SK-N-SH (cell line): Measurements from ENCODE around the gene PLAC1. TPM values are rescaled to one million over a fixed set of nuclear protein-coding genes. Genes with fewer than 3 reads are reported as not detected.

Experiments used
- CTCF ChIA-PET: fragments of 300-600, 350-600 bp; formaldehyde crosslinking; extraction: SDS; loops from one replicate; lab custom pipeline; 2021; lab: Yijun Ruan, JAX
- POLR2A ChIA-PET: fragments of 350-600 bp; sonication (Branson Sonifier 250); formaldehyde crosslinking; extraction: SDS; loops from one replicate; lab custom pipeline; 2020; ENCODE audit warnings: antibody characterized with exemption, inconsistent platforms; lab: Yijun Ruan, JAX
- DNase-seq: peaks from one replicate; pipeline ENCODE4 v3.0.0; 2012
- H2AFZ ChIP-seq: fragments of 200-600 bp; sonication (generic); 2 replicates; pipeline ENCODE4 v1.8.1; 2016; ENCODE audit warnings: antibody characterized with exemption, mild to moderate bottlenecking, low read depth
- H3F3A ChIP-seq: fragments of 200-600 bp; sonication (generic); replicated peaks from 2 replicates; pipeline ENCODE3; 2016; ENCODE audit warnings: antibody characterized with exemption, mild to moderate bottlenecking; ENCODE audit not compliant: insufficient read depth
- H3K27ac ChIP-seq, 2 experiments: fragments of 200-500 bp in 1 of 2; fragments of 200-600 bp in 1 of 2; sonication (Bioruptor generic) in 1 of 2; sonication (generic), shearing (Covaris generic) in 1 of 2; 2 replicates each; pipeline versions ENCODE4 v1.5.1 to v1.6.1; 2014 to 2016; ENCODE audit warnings: low read depth in 2 of 2, inconsistent platforms in 1 of 2, low read length in 1 of 2, mild to moderate bottlenecking in 1 of 2, mixed read lengths in 1 of 2
- H3K27me3 ChIP-seq: fragments of 200-600 bp; sonication (generic), shearing (Covaris generic); 2 replicates; pipeline ENCODE4 v1.6.1; 2016; ENCODE audit warnings: mixed run types; ENCODE audit not compliant: insufficient read depth
- H3K36me3 ChIP-seq, 2 experiments: fragments of 200-500 bp in 1 of 2; fragments of 200-600 bp in 1 of 2; sonication (Bioruptor generic) in 1 of 2; sonication (generic) in 1 of 2; replicated peaks in 1 of 2; 2 replicates each; pipeline versions ENCODE3 to v1.5.1; 2014 to 2016; ENCODE audit warnings: low read length in 1 of 2, mild to moderate bottlenecking in 1 of 2; ENCODE audit not compliant: insufficient read depth in 2 of 2, control insufficient read depth in 1 of 2
- H3K4me1 ChIP-seq, 2 experiments: fragments of 200-500 bp in 1 of 2; fragments of 200-600 bp in 1 of 2; sonication (Bioruptor generic) in 1 of 2; sonication (generic), shearing (Covaris generic) in 1 of 2; 2 replicates each; pipeline versions ENCODE4 v1.5.1 to v1.6.1; 2014 to 2016; ENCODE audit warnings: low read depth in 1 of 2, low read length in 1 of 2, mixed run types in 1 of 2; ENCODE audit not compliant: insufficient read depth in 2 of 2, control insufficient read depth in 1 of 2
- H3K4me2 ChIP-seq: fragments of 200-600 bp; sonication (generic), shearing (Covaris generic); 2 replicates; pipeline ENCODE4 v1.6.1; 2017; ENCODE audit warnings: mixed run types
- H3K4me3 ChIP-seq, 2 experiments: fragments of 200-500 bp in 1 of 2; fragments of 200-600 bp in 1 of 2; sonication (Bioruptor generic) in 1 of 2; sonication (generic), shearing (Covaris generic) in 1 of 2; 2 replicates each; pipeline versions ENCODE4 v1.5.1 to v1.8.1; 2014 to 2016; ENCODE audit warnings: low read depth in 2 of 2, inconsistent platforms in 1 of 2, low read length in 1 of 2, mild to moderate bottlenecking in 1 of 2, mixed read lengths in 1 of 2, moderate library complexity in 1 of 2
- H3K79me2 ChIP-seq: fragments of 200-600 bp; sonication (generic); 2 replicates; pipeline ENCODE4 v1.8.1; 2017; ENCODE audit warnings: mild to moderate bottlenecking; ENCODE audit not compliant: insufficient read depth
- H3K9ac ChIP-seq: fragments of 200-600 bp; sonication (generic); 2 replicates; pipeline ENCODE4 v1.6.1; 2017; ENCODE audit warnings: mixed run types
- H3K9me2 ChIP-seq: fragments of 200-600 bp; sonication (generic); 2 replicates; pipeline ENCODE4 v1.6.1; 2017; ENCODE audit warnings: mixed run types
- H3K9me3 ChIP-seq: fragments of 200-600 bp; sonication (generic); 2 replicates; pipeline ENCODE4 v1.6.1; 2017; ENCODE audit warnings: mixed run types, mild to moderate bottlenecking, moderate library complexity
- H4K20me1 ChIP-seq: fragments of 200-600 bp; sonication (generic); 2 replicates; pipeline ENCODE4 v1.6.1; 2017; ENCODE audit warnings: mild to moderate bottlenecking, mixed run types; ENCODE audit not compliant: insufficient read depth
- CHD2 ChIP-seq: fragments of 150-350 bp; IDR thresholded peaks from 2 replicates; pipeline ENCODE4 v1.6.1; 2018; ENCODE audit warnings: low read length; ENCODE audit not compliant: partially characterized antibody
- FOSL2 ChIP-seq: IDR thresholded peaks from 2 replicates; pipeline ENCODE4 v1.4.0; 2012; ENCODE audit warnings: low read depth, mild to moderate bottlenecking, moderate library complexity, borderline replicate concordance
- FOXJ3 ChIP-seq: sonication (generic); formaldehyde crosslinking; IDR thresholded peaks from 2 replicates; pipeline ENCODE4 v1.5.1; 2020; ENCODE audit warnings: mild to moderate bottlenecking, missing genetic modification reagents
- GATA2 ChIP-seq: sonication (generic); formaldehyde crosslinking; IDR thresholded peaks from 2 replicates; pipeline ENCODE4 v1.5.0; 2020; ENCODE audit warnings: mild to moderate bottlenecking, missing genetic modification reagents
- MXI1 ChIP-seq: IDR thresholded peaks from 2 replicates; pipeline ENCODE4 v1.6.1; 2012; ENCODE audit warnings: mild to moderate bottlenecking, low read depth, low read length, improper control_type of control experiment
- NRF1 ChIP-seq: IDR thresholded peaks from 2 replicates; pipeline ENCODE4 v1.6.1; 2012; ENCODE audit warnings: low read depth, mild to moderate bottlenecking, low read length
- POLR2AphosphoS5 ChIP-seq: IDR thresholded peaks from 2 replicates; pipeline ENCODE4 v1.6.1; 2012; ENCODE audit warnings: low read depth, low read length
- SMC3 ChIP-seq: IDR thresholded peaks from 2 replicates; pipeline ENCODE4 v1.6.1; 2012; ENCODE audit warnings: low read depth, low read length, improper control_type of control experiment
- TCF12 ChIP-seq: IDR thresholded peaks from 2 replicates; pipeline ENCODE4 v1.4.0; 2012
- WGBS: methylation state at CpG from one replicate; pipeline ENCODE4 v1.1.6; 2017; ENCODE audit warnings: low lambda C conversion rate; 5-methylcytosine and 5-hydroxymethylcytosine counted together
- polyA plus RNA-seq, 3 experiments: library from polyadenylated mRNA; depleted of rRNA; stranded (reverse); fragments of >200 nt; gene quantifications; 2 replicates each; pipeline ENCODE4 v1.2.3, GENCODE V29; 2012
- TF ChIP-seq, protein P1 (sequence below): fragments of 200-600 bp; sonication (generic); IDR thresholded peaks from 2 replicates; pipeline ENCODE4 v1.6.1; 2017; ENCODE audit warnings: antibody characterized with exemption, mild to moderate bottlenecking, moderate library complexity

Gene PLAC1
- polyA plus RNA-seq, 1 of the 3 experiments (the other 2 are of a cell fraction): 50.9 TPM

DNA sequence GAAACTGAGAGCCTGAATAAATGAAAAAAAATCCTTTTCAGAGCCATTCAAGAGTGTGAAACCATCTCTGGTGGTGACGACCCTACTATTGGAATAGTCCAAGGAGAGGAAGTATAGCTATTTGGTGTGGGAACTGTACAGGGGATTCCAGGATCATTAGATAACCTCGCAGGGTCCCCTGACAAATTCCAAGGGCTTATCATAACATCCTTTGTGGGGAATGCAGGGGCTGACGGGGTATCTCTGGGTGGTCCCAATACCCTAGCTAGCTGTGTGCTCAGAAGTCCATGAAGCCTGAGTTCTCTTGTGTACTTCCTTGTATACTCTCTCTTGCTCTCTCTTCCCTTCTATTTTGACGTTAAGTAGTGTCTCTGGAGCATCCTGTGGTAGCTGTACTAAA, 13.8 kb upstream of the PLAC1 start:
- ChIA-PET POLR2A (no interaction called here), CTCF (no interaction called here)
- Histone ChIP-seq H3K79me2 (no peaks in the 10 kb centered on the region), H3K4me1 (peaks cover 10 to 28% of the 10 kb centered on the region in 2 experiments; a peak in 3 of 4 replicates), H3K9ac (no peak overlapping the region), H3K9me2 (no peaks in the 10 kb centered on the region), H3K27me3 (no peaks in the 10 kb centered on the region), H3K4me2 (no peak overlapping the region), H3K4me3 (no peak overlapping the region), H4K20me1 (no peaks in the 10 kb centered on the region), H3F3A (peaks cover 32% of the 10 kb centered on the region), H3K9me3 (no peaks in the 10 kb centered on the region), H3K27ac (peak overlapping the region; percentile 91 to 99; a peak in 3 of 4 replicates), H3K36me3 (no peaks in the 10 kb centered on the region), H2AFZ (no peak overlapping the region)
- no peak for TF ChIP-seq SMC3
- no peak for TF ChIP-seq CHD2
- no peak for TF ChIP-seq FOSL2
- TF ChIP-seq FOXJ3 (CRISPR knock-in tag): no peak
- no peak for TF ChIP-seq TCF12
- TF ChIP-seq, protein P1, sequence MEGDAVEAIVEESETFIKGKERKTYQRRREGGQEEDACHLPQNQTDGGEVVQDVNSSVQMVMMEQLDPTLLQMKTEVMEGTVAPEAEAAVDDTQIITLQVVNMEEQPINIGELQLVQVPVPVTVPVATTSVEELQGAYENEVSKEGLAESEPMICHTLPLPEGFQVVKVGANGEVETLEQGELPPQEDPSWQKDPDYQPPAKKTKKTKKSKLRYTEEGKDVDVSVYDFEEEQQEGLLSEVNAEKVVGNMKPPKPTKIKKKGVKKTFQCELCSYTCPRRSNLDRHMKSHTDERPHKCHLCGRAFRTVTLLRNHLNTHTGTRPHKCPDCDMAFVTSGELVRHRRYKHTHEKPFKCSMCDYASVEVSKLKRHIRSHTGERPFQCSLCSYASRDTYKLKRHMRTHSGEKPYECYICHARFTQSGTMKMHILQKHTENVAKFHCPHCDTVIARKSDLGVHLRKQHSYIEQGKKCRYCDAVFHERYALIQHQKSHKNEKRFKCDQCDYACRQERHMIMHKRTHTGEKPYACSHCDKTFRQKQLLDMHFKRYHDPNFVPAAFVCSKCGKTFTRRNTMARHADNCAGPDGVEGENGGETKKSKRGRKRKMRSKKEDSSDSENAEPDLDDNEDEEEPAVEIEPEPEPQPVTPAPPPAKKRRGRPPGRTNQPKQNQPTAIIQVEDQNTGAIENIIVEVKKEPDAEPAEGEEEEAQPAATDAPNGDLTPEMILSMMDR: no peak
- 91% methylated on average over 4 of the region's 4 CpGs for WGBS
- DNase-seq: no peak

DNA sequence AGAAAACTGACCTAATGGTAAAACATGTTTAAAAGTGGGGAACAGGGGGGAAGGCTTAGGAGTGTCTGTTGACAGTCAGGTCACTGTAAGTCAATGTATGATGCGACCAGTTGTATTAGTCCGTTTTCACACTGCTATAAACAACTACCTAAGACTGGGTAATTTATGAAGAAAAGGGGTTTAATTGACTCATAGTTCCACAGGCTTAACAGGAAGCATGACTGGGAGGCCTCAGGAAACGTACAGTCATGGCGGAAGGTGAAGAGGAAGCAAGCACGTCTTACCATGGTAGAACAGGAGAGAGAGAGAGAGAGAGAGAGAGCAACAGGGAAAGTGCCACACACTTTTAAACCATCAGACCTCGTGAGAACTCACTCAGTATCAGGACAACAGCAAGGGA, 13.0 kb upstream of the PLAC1 start:
- POLR2A ChIA-PET: no interaction called here
- TF ChIP-seq, protein P1: no peak
- no peak for TF ChIP-seq NRF1
- no peak for TF ChIP-seq MXI1
- no peak for TF ChIP-seq SMC3
- TF ChIP-seq GATA2: no peak
- no peak for TF ChIP-seq POLR2AphosphoS5
- TF ChIP-seq, all 33 proteins: peak for 0
- Histone ChIP-seq H4K20me1 (no peaks in the 10 kb centered on the region), H3K4me2 (peak overlapping the region; percentile 80; the same call in 1 of the 2 replicates), H3F3A (peaks cover 32% of the 10 kb centered on the region), H3K9ac (peak overlapping the region; percentile 70), H3K27ac (peak overlapping the region; percentile 91 to 99; a peak in 3 of 4 replicates), H3K9me3 (no peaks in the 10 kb centered on the region), H3K4me1 (peaks cover 9 to 26% of the 10 kb centered on the region in 2 experiments; a peak in 3 of 4 replicates), H3K27me3 (no peaks in the 10 kb centered on the region), H2AFZ (0 out of 2 replicates have a peak overlapping the region, but pooled peaks have one; percentile 45), H3K36me3 (no peaks in the 10 kb centered on the region), H3K9me2 (no peaks in the 10 kb centered on the region), H3K4me3 (no peak overlapping the region), H3K79me2 (no peaks in the 10 kb centered on the region)
- DNase-seq: no peak
- CTCF ChIA-PET: no interaction called here
- 62% methylated on average over 6 of the region's 6 CpGs for WGBS
